K562 treated with DMSO at 1 percent for 24 hours (cell line): Measurements from ENCODE around the gene UBE2Q1. TPM values are rescaled to one million over a fixed set of nuclear protein-coding genes. Genes with fewer than 3 reads are reported as not detected.

ENCODE experiments used
- total RNA-seq: library from RNA; unstranded; fragments of 300-600 nt; gene quantifications from 2 replicates; pipeline ENCODE4 v1.2.3, GENCODE V29; 2022; ENCODE audit warnings: low read depth; ENCODE audit not compliant: insufficient read depth

Gene UBE2Q1
- 38.6 and 39.8 TPM in 2 replicates for total RNA-seq

DNA sequence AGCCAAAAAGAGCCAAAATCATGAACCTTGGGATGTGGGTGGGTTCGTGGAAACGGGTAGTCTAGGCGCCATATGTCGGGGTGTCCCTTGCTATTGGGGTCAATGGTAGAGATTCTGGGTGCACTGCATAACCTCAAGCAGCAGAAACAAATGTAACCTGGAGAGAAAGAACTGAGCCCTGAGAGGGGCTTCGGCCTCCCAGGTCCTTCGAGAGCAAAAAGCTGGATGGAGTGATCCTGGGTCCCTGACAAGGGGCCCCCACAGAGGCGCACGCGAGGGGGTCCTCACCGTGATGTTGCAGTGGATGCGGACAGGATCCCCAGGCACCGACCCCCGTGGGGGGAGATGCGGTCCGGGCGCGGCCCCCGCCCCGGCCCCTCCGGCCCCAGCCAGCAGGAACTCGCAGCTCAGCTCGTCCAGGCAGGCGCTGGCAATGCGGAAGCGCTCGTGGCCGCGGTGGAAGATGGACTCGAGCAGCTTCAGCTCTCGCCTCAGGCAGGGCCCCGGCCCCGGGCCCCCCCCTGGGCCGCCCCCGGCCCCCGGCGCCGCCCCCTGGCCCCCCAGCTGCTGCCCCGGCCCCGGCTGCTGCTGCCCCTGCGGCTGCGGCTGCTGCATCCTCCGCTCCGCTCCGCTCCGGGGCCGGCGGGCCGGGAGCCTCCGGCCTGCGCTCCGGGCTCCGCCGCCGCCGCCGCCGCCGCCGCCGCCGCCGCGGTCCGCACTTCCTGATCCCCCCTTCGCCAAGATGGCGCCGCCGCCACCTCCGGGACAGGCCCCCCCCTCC, at the start of gene UBE2Q1:
UBE2Q1 (minus strand) TSS at position 724 of the 781 bp plus-strand sequence; CDS start at position 615, 109 bp downstream.

DNA sequence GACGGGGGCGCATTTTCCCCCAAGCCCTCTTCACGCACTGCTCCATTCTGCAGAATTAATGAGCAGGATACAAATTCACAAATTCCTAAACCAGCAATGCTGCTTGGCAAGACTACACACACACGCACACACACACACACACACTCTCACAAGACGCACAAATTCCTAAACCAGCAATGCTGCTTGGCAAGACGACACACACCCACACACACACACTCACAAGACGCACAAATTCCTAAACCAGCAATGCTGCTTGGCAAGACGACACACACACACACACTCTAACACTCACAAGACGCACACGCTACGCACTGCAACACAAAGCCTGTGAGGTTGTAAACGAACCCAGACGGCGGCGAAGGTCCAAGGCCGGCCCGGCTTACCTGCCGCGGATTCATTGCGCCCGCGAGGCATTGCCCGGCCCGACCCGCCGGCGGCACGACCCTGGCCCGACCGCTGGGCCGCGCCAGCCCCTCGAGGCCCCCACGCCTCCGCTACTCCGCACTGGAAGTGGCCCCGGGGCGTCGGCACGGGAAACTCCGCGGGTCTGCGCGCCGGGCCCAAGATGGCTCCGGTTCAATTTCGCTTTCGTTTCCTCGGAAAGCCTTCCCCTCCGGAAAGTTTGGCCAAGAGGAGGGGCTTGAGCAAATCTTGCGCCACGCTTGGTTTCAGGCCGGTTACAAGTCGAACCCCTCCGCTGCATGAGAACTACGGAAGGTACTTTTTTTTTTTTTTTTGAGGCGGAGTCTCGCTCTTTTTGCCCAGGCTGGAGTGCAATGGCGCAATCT, 49.3 kb upstream of the UBE2Q1 start, which contains the start of gene ADAR:
ADAR (minus strand) TSS at position 578 of the 788 bp plus-strand sequence; CDS start at position 398, 180 bp downstream.

DNA sequence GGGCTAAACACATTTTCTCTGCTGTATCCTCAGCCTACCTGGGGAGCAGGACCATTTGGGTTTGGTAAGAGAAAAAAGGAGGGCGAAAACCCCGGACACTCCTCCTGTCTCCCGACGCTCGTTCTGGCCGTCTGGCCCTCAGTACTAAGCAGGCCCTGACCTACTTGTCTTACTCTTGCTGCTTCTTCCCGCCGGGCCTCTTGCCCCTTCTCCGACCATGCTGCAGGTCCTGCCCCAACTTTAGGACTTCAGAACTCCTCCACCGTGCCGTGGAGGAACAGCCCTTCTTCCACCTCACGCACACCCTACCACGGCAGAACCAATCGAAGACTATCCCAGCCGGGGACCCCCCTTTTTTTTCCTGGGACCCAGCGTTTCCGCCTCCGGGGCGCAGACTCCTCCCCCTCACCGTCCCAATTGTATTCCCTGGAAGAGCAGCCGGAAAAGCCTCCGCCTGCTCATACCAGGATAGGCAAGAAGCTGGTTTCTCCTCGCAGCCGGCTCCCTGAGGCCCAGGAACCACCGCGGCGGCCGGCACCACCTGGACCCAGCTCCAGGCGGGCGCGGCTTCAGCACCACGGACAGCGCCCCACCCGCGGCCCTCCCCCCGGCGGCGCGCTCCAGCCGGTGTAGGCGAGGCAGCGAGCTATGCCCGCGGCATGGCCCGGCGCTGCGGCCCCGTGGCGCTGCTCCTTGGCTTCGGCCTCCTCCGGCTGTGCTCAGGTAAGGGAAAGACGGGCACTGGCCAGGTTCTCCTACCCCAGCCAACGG, 9.1 kb upstream of the UBE2Q1 start, which contains the start of gene CHRNB2:
CHRNB2 (plus strand) TSS at position 393 of the 771 bp plus-strand sequence; CDS start at position 660, 267 bp downstream.

DNA sequence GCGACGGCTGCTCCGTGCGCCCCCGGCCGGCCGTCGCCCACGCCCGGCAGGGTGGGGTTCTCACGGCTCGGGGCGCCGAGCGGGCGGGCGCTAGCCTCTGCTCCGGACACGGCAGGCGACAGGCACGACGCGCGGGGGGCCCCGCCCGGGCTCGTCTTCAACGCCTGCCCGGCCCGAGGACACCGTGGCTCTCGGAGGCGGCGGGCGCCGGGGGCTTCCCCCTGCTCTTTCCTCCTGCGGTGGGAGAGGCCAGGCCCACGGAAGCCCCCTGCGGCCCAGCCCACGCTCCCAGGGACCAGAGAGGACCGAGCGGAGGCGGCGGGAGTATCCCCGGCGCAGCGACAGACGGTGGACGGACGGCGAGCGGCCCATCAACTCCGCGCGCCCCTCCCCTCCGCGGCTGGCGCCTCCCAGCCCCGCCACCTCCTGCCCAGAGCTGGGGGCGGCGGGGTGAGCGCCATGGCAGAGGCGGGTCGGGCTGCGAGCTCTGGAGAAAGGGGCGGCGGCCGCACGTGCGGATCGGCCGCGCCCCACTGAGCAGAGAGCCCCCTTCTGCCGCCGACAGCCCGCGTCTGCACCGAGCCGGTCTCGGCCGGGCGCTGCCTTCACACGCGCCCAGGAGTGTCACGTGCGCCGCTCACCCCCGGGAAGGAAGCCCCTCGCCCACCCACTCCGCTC, 56.3 kb downstream of the UBE2Q1 start, which contains the start of the genes SHE and TDRD10:
SHE (minus strand) TSS at position 347 of the 678 bp plus-strand sequence. CDS start 386 bp downstream, outside the sequence.
TDRD10 (plus strand) TSS at position 154 of the 678 bp plus-strand sequence. CDS start 4,685 bp downstream, outside the sequence.

Other genes with a start within 250 kb of the UBE2Q1 start
- gene AQP10, start 237.6 kb downstream of the UBE2Q1 start, total RNA-seq: 0.22 TPM in 1 of 2 replicates, not detected in the other
- 34.8 and 35.1 TPM in 2 replicates for gene ATP8B2, start 233.1 kb downstream of the UBE2Q1 start, total RNA-seq
- gene IL6R, start 153.3 kb downstream of the UBE2Q1 start, total RNA-seq: 2.5 and 2.8 TPM in 2 replicates
- gene TDRD10, start 56.4 kb downstream of the UBE2Q1 start, total RNA-seq: not detected in 2 replicates
- not detected in 2 replicates for gene SHE, start 56.2 kb downstream of the UBE2Q1 start, total RNA-seq
- gene CHRNB2, start 9.1 kb upstream of the UBE2Q1 start, total RNA-seq: not detected in 2 replicates
- gene ADAR, start 49.5 kb upstream of the UBE2Q1 start, total RNA-seq: 70.6 and 77.2 TPM in 2 replicates